ENCODE data around the gene CNGA3.

DNA sequence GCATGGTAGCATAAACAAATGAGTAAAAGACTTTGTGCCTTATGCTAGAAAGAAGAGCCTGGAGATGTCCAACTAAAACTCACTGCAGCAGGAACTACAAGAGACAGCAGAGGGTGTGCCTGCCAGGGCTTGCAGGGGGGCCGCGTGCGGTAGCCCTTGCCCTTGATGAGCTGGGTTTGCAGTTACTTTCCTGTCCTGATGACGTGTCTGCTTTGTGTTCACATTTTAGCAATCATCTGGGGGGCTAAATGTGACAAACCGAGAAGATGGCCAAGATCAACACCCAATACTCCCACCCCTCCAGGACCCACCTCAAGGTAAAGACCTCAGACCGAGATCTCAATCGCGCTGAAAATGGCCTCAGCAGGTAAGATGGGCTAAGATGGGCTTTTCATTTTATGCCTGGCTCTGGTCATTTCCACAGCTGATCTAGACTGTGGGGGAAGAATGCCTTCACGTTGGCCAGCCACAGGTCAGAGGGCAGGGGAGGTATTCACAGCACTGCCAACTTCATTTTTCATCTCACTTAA is 23.5 kb downstream of the CNGA3 start:
- TF ChIP-seq, protein P1, sequence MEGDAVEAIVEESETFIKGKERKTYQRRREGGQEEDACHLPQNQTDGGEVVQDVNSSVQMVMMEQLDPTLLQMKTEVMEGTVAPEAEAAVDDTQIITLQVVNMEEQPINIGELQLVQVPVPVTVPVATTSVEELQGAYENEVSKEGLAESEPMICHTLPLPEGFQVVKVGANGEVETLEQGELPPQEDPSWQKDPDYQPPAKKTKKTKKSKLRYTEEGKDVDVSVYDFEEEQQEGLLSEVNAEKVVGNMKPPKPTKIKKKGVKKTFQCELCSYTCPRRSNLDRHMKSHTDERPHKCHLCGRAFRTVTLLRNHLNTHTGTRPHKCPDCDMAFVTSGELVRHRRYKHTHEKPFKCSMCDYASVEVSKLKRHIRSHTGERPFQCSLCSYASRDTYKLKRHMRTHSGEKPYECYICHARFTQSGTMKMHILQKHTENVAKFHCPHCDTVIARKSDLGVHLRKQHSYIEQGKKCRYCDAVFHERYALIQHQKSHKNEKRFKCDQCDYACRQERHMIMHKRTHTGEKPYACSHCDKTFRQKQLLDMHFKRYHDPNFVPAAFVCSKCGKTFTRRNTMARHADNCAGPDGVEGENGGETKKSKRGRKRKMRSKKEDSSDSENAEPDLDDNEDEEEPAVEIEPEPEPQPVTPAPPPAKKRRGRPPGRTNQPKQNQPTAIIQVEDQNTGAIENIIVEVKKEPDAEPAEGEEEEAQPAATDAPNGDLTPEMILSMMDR (IDR thresholded peaks at IDR 0.05) = no peak
- TF ChIP-seq POLR2A (IDR thresholded peaks at IDR 0.05) (no peak), EP300 (IDR thresholded peaks at IDR 0.05) (no peak)

All from sigmoid colon (tissue), 4 donors.